ENCODE measurements around the gene SYT14. TPM values are rescaled to one million over a fixed set of nuclear protein-coding genes. Genes with fewer than 3 reads are reported as not detected.
A peak's percentile ranks its signal among the peaks of the same experiment; 100 is the strongest.

Gene SYT14
- total RNA-seq, 1 donor from 2014 or later: not detected

GRCh38 chr1:210123383-210123782 is 185.4 kb downstream of the SYT14 start:
- Mint-ChIP-seq H3K4me1 (no peaks in the 10 kb centered on the region), H3K4me3 (no peak overlapping the region), H3K27me3 (no peaks in the 10 kb centered on the region), H3K27ac (no peak overlapping the region), H3K9me3 (no peaks in the 10 kb centered on the region), H3K36me3 (ENCODE audit: low read depth) (no peaks in the 10 kb centered on the region)
- no peak for DNase-seq
- intact Hi-C loops (cut with micrococcal nuclease): no loop called here

GRCh38 chr1:210123924-210124589 is 186.0 kb downstream of the SYT14 start:
- intact Hi-C loops (cut with micrococcal nuclease): no loop called here
- Mint-ChIP-seq H3K36me3 (ENCODE audit: low read depth) (no peaks in the 10 kb centered on the region), H3K9me3 (no peaks in the 10 kb centered on the region), H3K4me3 (no peak overlapping the region), H3K4me1 (no peaks in the 10 kb centered on the region), H3K27ac (no peak overlapping the region), H3K27me3 (no peaks in the 10 kb centered on the region)
- no peak for DNase-seq

- no peak for DNase-seq
- Mint-ChIP-seq H3K4me3 (no peak overlapping the region), H3K9me3 (no peaks in the 10 kb centered on the region), H3K27ac (no peak overlapping the region), H3K4me1 (no peaks in the 10 kb centered on the region), H3K36me3 (ENCODE audit: low read depth) (no peaks in the 10 kb centered on the region), H3K27me3 (no peaks in the 10 kb centered on the region)
- intact Hi-C loops (cut with micrococcal nuclease): no loop called here
Measured at GRCh38 chr1:210124736-210125135, 186.7 kb downstream of the SYT14 start.

- no peaks in the 10 kb centered on the region for H3K4me1 Mint-ChIP-seq
- no peak overlapping the region for H3K4me3 Mint-ChIP-seq
- H3K9me3 Mint-ChIP-seq: no peaks in the 10 kb centered on the region
- intact Hi-C loops (cut with micrococcal nuclease): no loop called here
- H3K36me3 Mint-ChIP-seq (ENCODE audit: low read depth): no peaks in the 10 kb centered on the region
- no peaks in the 10 kb centered on the region for H3K27me3 Mint-ChIP-seq
- no peak overlapping the region for H3K27ac Mint-ChIP-seq
- no peak for DNase-seq
Measured at GRCh38 chr1:210125143-210125542, 187.1 kb downstream of the SYT14 start.

GRCh38 chr1:210129092-210129491 is 191.1 kb downstream of the SYT14 start:
- no peak overlapping the region for H3K27ac Mint-ChIP-seq
- no peaks in the 10 kb centered on the region for H3K4me1 Mint-ChIP-seq
- intact Hi-C loops (cut with micrococcal nuclease): no loop called here
- H3K4me3 Mint-ChIP-seq: no peak overlapping the region
- H3K27me3 Mint-ChIP-seq: no peaks in the 10 kb centered on the region
- no peak for DNase-seq
- H3K9me3 Mint-ChIP-seq: no peaks in the 10 kb centered on the region
- H3K36me3 Mint-ChIP-seq (ENCODE audit: low read depth): no peaks in the 10 kb centered on the region

GRCh38 chr1:210129759-210130158 is 191.7 kb downstream of the SYT14 start:
- Mint-ChIP-seq H3K4me3 (no peak overlapping the region), H3K27ac (no peak overlapping the region), H3K36me3 (ENCODE audit: low read depth) (no peaks in the 10 kb centered on the region), H3K4me1 (no peaks in the 10 kb centered on the region), H3K9me3 (no peaks in the 10 kb centered on the region), H3K27me3 (no peaks in the 10 kb centered on the region)
- no peak for DNase-seq
- intact Hi-C loops (cut with micrococcal nuclease): no loop called here

- H3K27ac Mint-ChIP-seq: no peak overlapping the region
- H3K36me3 Mint-ChIP-seq (ENCODE audit: low read depth): no peaks in the 10 kb centered on the region
- no peaks in the 10 kb centered on the region for H3K4me1 Mint-ChIP-seq
- no peaks in the 10 kb centered on the region for H3K27me3 Mint-ChIP-seq
- H3K4me3 Mint-ChIP-seq: no peak overlapping the region
- intact Hi-C loops (cut with micrococcal nuclease): no loop called here
- no peak for DNase-seq
- no peaks in the 10 kb centered on the region for H3K9me3 Mint-ChIP-seq
Measured at GRCh38 chr1:210132582-210132981, 194.6 kb downstream of the SYT14 start.

- no peak overlapping the region for H3K4me3 Mint-ChIP-seq
- peak; percentile 80 for DNase-seq
- H3K36me3 Mint-ChIP-seq (ENCODE audit: low read depth): no peaks in the 10 kb centered on the region
- intact Hi-C loops (cut with micrococcal nuclease): loop anchor here (1.0 kb wide), 2 partner anchors 164 to 168 kb away; no protein-coding TSS in a partner anchor
- H3K4me1 Mint-ChIP-seq: no peaks in the 10 kb centered on the region
- peaks cover 12% of the 10 kb centered on the region for H3K27me3 Mint-ChIP-seq
- no peaks in the 10 kb centered on the region for H3K9me3 Mint-ChIP-seq
- H3K27ac Mint-ChIP-seq: no peak overlapping the region
Measured at GRCh38 chr1:210143465-210144062, 205.5 kb downstream of the SYT14 start.

- intact Hi-C loops (cut with micrococcal nuclease): no loop called here
- Mint-ChIP-seq H3K27me3 (peaks cover 12% of the 10 kb centered on the region), H3K9me3 (no peaks in the 10 kb centered on the region), H3K27ac (no peak overlapping the region), H3K4me1 (no peaks in the 10 kb centered on the region), H3K4me3 (no peak overlapping the region), H3K36me3 (ENCODE audit: low read depth) (no peaks in the 10 kb centered on the region)
- no peak for DNase-seq
Measured at GRCh38 chr1:210144736-210145135, 206.7 kb downstream of the SYT14 start.

- no peaks in the 10 kb centered on the region for H3K9me3 Mint-ChIP-seq
- H3K4me1 Mint-ChIP-seq: no peaks in the 10 kb centered on the region
- H3K4me3 Mint-ChIP-seq: no peak overlapping the region
- H3K36me3 Mint-ChIP-seq (ENCODE audit: low read depth): no peaks in the 10 kb centered on the region
- peaks cover 4% of the 10 kb centered on the region for H3K27me3 Mint-ChIP-seq
- intact Hi-C loops (cut with micrococcal nuclease): no loop called here
- DNase-seq: no peak
- no peak overlapping the region for H3K27ac Mint-ChIP-seq
Measured at GRCh38 chr1:210151052-210151672, 213.1 kb downstream of the SYT14 start.

- H3K4me1 Mint-ChIP-seq: no peaks in the 10 kb centered on the region
- H3K27me3 Mint-ChIP-seq: peaks cover 3% of the 10 kb centered on the region
- no peak overlapping the region for H3K4me3 Mint-ChIP-seq
- no peak overlapping the region for H3K27ac Mint-ChIP-seq
- H3K36me3 Mint-ChIP-seq (ENCODE audit: low read depth): no peaks in the 10 kb centered on the region
- intact Hi-C loops (cut with micrococcal nuclease): no loop called here
- DNase-seq: no peak
- no peaks in the 10 kb centered on the region for H3K9me3 Mint-ChIP-seq
Measured at GRCh38 chr1:210159211-210159610, 221.2 kb downstream of the SYT14 start.

- no peak for DNase-seq
- Mint-ChIP-seq H3K9me3 (no peaks in the 10 kb centered on the region), H3K27me3 (peaks cover 5% of the 10 kb centered on the region), H3K27ac (no peak overlapping the region), H3K36me3 (ENCODE audit: low read depth) (no peaks in the 10 kb centered on the region), H3K4me3 (no peak overlapping the region), H3K4me1 (no peaks in the 10 kb centered on the region)
- intact Hi-C loops (cut with micrococcal nuclease): no loop called here
Measured at GRCh38 chr1:210170220-210170619, 232.2 kb downstream of the SYT14 start.

- Mint-ChIP-seq H3K9me3 (no peaks in the 10 kb centered on the region), H3K27ac (no peak overlapping the region), H3K36me3 (ENCODE audit: low read depth) (no peaks in the 10 kb centered on the region), H3K4me3 (no peak overlapping the region), H3K4me1 (no peaks in the 10 kb centered on the region), H3K27me3 (peaks cover 4% of the 10 kb centered on the region)
- DNase-seq: peak; percentile 37
- intact Hi-C loops (cut with micrococcal nuclease): no loop called here
Measured at GRCh38 chr1:210174133-210174532, 236.1 kb downstream of the SYT14 start.

- no peak overlapping the region for H3K4me3 Mint-ChIP-seq
- H3K4me1 Mint-ChIP-seq: no peaks in the 10 kb centered on the region
- intact Hi-C loops (cut with micrococcal nuclease): no loop called here
- H3K9me3 Mint-ChIP-seq: no peaks in the 10 kb centered on the region
- no peak for DNase-seq
- peaks cover 2% of the 10 kb centered on the region for H3K27me3 Mint-ChIP-seq
- H3K27ac Mint-ChIP-seq: no peak overlapping the region
- no peaks in the 10 kb centered on the region for H3K36me3 Mint-ChIP-seq (ENCODE audit: low read depth)
Measured at GRCh38 chr1:210185063-210185462, 247.0 kb downstream of the SYT14 start.

Measured in activated CD4-positive, alpha-beta T cell treated with anti-CD3 and anti-CD28 coated beads, Interleukin-2, amount 10 ng/mL, durations not matched to agents 24 days and 14 days (primary cell).